A549 (cell line): ENCODE results near the gene CFL1.

ENCODE experiments used
- CBX8 ChIP-seq: fragments of 200-600 bp; sonication (generic); IDR thresholded peaks from 2 replicates; pipeline ENCODE4 v1.6.1; 2016
- MYC ChIP-seq: IDR thresholded peaks from 2 replicates; pipeline ENCODE4 v1.6.1; 2012; ENCODE audit warnings: mild to moderate bottlenecking, inconsistent platforms, low read length, improper control_type of control experiment, borderline replicate concordance
- POLR2A ChIP-seq: IDR thresholded peaks from 2 replicates; pipeline ENCODE4 v1.6.1; 2012; ENCODE audit warnings: mild to moderate bottlenecking, low read length
- SMC3 ChIP-seq: fragments of >200 bp; sonication (Bioruptor Twin); formaldehyde crosslinking; IDR thresholded peaks from 3 replicates; pipeline ENCODE4 v1.6.1; 2018; ENCODE audit warnings: inconsistent platforms
- USF2 ChIP-seq: fragments of 450-650 bp; IDR thresholded peaks from 2 replicates; pipeline ENCODE4 v1.6.1; 2014; ENCODE audit warnings: antibody characterized with exemption
- TF ChIP-seq, protein P1 (sequence below): fragments of >200 bp; sonication (Bioruptor Twin); formaldehyde crosslinking; IDR thresholded peaks from 3 replicates; pipeline ENCODE4 v1.5.1; 2016

- TF ChIP-seq MYC (no peak), POLR2A (no peak), USF2 (no peak), CBX8 (no peak), SMC3 (no peak)
- TF ChIP-seq, protein P1, sequence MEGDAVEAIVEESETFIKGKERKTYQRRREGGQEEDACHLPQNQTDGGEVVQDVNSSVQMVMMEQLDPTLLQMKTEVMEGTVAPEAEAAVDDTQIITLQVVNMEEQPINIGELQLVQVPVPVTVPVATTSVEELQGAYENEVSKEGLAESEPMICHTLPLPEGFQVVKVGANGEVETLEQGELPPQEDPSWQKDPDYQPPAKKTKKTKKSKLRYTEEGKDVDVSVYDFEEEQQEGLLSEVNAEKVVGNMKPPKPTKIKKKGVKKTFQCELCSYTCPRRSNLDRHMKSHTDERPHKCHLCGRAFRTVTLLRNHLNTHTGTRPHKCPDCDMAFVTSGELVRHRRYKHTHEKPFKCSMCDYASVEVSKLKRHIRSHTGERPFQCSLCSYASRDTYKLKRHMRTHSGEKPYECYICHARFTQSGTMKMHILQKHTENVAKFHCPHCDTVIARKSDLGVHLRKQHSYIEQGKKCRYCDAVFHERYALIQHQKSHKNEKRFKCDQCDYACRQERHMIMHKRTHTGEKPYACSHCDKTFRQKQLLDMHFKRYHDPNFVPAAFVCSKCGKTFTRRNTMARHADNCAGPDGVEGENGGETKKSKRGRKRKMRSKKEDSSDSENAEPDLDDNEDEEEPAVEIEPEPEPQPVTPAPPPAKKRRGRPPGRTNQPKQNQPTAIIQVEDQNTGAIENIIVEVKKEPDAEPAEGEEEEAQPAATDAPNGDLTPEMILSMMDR: no peak
Observed at GRCh38 chr11:65886826-65887722, 29.1 kb upstream of the CFL1 start.
